COLO668 (cell line): ENCODE measurements around the gene HCN4.
A peak's percentile ranks its signal among the peaks of the same experiment; 100 is the strongest.

ENCODE experiments used
- DNase-seq: peaks from one replicate; lab custom pipeline; 2025; ENCODE audit not compliant: unreplicated experiment; lab: John Stamatoyannopoulos, UW

The HCN4 gene

DNA sequence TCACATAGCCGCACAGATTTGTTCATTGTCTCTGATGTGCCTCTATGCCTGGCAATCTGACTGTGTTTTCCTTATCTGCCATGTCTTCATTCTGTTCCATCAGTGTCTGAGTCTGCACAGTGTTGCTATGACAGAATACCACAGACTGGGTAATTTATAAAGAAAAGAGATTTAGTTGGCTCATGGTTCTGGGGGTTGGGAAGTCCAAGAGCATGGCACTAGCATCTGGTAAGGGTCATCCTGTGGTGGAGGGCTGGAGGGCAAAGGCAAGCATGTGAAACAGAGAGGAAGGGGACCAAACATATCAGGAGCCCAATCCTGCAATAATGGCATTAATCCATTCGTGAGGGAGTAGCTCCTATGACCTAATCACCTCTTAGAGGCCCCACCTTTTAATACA lies 11.9 kb upstream of the HCN4 start:
- DNase-seq, result no peak

DNA sequence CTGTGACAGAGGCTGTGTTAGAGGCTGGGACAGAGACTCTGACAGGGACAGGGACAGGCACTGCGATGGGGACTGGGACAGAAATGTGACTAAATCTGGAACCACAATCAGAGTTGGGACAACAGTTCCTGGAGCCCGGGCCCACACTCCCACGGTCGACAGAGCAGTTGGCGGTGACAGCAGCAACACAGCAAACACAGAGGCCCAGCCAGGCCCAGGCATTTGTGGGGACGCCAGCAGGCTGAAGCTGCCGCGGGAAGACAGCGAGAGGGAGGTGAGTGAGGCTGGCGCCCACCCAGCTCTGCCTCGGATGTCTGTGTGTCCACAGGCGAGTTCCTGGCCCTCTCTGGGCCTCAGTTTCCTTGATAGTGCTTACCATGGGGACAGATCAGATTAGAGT lies 9.3 kb upstream of the HCN4 start:
- no peak for DNase-seq

DNA sequence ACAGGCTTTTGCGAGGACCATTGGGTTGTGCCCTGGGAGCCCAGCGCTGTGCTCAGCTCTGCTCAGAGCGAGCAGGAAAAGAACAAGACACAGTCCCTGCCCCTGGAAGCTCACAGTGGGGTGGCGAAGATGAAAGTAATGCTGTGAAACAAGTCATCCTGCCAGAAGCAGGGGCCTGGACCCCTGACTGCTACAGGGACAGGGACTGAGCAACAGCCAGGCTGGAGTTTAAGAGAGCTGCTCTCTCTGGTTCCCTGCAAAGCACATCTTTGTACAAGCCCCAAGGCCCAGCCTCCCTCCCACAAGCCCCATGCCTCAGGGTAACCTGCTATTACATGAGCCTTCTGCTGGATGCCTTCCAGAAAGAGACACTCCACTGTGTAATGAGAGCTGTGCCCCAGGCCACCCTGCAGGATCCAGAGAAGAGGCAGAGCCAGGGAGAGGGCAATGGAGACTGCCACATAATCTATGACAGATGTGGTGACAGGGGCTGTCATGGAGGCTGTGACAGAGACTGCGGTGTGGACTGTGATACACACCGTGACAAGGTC lies 7.1 kb upstream of the HCN4 start:
- DNase-seq, result peak; percentile 62

DNA sequence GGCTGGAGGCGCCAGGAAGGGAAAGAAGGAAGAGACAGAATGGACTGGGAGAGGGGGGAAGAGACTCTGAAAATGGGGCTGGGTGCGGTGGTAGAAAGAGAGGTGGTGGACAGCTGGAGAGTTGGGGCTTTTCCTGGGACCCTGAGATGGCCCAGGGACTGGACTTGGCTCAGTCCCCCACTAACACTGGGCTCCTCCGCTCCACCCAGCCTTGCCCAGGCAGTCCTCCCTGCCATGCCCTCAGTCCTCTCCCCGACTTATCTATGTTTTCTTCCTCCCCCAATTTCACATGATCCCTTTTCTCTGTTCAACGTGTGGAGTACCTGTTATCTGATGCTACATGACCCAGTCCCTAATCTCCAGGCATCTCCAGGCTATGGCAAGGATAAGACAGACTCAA lies 6.3 kb upstream of the HCN4 start:
- DNase-seq, result no peak

DNA sequence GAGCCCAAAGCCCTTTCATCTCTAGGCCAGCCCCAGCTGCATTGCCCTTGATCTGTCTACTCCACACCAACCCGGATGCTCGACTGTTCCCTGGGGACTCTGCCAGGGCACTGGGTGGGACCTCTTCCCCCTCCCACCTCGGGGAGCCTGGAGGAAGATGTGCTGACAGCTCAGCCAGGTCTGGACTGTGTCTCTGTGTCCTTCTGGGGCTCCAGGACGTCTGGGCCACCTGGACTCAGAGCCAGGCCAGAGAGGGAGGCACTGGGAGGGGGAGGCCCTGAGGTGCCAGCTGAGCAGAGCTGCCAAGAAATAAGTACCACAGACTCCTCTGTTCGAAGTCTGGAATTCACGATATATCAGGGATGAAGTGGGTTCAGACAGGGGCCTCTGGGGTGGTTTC lies 5.8 kb upstream of the HCN4 start:
- DNase-seq, result no peak

DNA sequence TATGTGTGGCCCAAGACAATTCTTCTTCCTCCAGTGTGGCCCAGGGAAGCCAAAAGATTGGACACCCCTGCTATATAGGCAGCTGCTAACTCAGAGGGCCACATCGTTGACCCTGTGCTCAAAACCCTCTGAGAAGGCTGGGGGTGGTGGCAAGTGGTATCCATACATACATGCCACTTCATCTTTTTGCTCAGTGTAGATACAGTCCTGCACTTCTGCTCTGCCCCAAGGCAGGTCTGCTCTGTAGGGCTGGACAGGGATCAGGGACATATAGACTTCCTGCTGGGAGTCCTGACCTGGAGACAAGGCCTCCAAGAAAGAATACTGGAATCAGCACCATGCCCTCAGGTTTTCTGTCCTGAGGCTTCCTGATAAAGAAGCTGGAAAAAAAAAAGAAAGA lies 4.5 kb upstream of the HCN4 start:
- no peak for DNase-seq

DNA sequence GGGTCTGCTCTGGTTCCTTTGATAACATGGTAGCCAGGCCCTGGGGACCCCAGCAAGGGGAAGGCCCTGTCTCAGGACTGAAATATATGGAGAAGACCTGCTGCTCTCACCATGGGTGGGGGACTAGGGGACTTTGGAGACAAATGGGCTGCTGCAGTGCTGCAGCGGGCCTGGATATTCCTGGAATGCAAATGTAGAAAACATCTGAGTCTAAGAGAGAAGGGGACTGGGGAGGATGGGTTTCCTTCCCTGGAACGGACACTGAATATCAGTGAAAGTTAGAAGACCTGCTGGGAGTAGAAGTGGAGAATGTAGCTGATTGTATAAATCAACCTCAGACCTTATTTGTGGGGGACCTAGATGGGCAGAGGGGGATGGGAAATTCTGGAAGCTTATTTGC lies 3.1 kb upstream of the HCN4 start:
- no peak for DNase-seq

DNA sequence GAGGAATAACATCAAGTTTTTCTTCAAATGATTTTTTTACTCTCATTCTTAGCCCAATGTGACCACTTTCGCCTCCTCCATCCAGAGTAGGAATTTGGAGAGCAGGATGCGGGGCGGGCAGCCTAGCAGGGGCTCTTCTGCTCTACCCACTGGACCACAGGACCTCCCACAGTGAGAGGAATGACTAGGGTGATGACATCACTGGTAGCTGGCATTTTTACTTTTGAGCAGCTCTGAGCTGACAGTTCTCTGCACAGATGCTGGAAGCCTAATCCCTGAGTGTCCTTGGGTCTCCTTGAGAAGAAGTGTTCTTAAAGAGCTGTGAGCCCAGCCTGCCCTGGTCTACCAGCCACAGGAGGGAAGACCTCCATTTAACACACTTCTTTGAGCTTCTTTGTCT lies 1.4 kb upstream of the HCN4 start:
- DNase-seq, result no peak

DNA sequence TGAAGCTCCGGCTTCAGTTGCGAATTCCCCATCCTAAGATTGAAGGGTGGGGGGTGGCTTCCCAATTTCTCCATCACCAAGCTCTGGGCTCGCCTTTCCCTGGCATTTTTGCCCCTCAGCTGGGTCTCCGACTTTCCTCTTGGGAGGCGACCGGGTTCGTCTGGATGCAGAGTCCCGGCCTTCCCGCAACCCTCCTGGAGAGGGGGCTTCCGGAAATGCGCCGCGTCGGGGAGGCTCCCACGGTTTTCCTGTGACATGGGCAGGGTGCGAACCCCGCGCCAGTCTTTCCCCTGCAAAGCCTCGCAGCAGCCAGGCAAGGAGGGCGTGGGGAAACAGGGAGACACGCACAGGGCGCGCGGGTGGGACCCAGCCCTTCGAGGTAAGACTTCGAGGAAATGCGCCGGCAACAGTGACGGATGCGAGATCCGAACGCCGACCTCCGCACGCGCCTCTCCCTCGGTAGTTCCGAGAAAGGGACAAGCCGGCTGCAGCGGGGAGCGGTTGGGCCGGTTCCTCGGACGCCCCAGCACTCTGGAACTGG lies 466 bp upstream of the HCN4 start:
- no peak for DNase-seq

DNA sequence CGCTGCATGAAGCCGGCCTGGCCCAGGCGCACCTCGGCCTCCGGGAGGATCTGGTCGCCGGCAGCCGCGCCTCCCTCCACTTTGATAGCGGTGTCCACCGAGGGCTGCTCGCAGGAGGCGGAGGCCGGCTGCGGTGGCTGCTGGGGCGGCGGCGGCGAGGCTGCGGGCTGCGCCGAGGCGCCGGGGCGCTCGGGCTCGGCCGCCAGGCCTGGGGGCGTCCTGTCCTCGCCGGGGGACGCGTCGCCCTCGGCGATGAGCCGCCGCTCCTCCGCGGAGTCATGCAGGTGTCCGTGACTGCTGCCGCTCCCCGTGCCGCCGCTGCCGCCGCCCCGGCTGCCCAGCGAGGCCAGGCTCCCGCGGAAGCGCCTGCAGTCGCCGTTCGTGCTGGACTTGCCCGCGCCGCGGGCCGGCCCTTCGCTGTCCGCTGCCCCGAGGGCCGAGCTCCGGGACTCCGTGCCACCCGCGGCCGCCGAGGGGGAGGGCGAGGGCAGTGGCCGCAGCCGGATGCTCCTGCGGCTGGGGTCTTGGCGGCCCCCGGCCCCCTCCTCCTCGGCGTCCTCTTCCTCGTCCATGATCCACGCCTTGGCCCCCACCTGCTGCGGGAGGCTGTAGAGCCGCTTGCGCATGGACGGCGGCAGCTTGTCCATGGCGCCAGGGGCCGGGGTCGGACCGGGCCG lies 996 bp downstream of the HCN4 start:
- DNase-seq, result peak; percentile 62

DNA sequence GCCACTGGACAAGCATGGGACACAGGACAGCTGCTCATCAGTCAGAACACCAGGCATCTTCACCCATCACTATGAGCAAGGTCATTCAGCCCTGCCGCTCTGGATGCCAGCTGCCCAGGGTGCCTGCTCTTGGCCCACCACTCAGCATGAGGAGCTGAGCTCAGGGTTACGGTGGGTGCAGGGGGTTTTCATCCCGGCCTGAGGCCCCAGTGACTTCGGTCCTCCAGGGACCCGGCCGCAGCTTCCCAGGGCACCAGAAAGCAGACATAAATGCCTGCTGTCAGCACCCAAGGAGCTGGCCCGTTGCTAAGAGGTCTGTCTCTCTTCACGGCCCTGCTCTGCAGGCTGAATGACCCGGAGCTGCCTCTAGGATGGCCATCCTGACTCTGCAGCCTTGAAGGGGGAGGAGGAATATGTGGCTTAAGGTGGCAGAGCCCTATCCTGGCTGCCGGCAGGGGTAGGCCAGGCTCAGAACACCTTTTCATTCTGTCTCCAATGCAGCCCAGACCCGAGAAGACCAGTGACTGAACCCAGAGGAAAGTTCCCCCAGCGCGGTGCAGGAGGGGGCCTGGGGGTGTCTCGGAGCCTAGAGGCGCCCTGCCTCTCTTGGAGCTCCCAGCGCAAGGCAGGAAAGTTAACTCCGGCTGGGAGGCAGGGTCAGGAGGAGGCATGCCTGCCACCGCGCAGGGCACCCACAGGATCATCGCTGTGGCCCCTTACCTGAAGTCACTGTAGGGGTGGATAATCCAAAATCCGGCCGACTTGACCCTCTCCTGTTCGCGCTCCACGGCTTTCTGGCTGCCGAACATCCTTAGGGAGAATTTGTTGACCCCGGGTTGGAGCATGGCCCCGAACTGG lies 1.8 kb downstream of the HCN4 start:
- peak; percentile 38 for DNase-seq

DNA sequence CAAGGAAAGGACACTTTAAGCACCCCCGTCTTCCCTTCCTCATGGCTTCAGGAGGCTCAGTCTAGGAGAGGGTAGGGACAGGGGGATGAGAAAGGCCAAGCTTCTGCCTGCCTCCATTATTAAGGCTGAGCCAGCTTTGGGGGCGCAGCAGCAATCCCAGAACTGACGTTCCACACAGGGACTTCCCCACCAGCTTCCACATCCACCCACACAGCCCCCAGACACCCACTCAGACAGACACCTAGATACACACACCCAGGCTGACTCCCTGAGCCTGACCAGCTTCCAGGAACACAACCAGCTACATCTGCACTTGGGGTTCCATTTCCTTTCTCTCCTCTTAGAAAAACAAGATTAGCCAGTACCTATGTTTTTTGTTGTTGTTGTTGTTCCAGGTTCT lies 4.7 kb downstream of the HCN4 start:
- DNase-seq, result no peak

DNA sequence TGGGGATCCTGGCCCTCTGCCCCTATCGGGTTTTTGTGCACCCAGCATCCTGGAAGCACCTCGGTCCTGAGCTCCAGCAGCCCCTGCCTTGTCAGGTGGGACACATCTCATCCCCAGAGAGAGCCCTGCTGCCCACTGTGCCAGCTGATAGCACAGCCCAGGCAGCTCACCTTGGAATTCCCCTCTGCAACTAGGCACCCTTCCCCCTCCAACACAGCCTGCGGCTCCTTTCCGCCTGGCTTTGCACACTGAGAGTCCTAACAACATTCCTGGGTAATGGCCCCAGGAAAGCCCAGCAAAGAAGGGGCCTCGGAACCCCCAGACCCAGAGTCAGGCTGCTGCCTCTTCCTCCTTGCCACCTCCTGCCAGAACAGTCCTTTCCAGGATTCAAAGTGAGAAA lies 5.9 kb downstream of the HCN4 start:
- peak; percentile 66 for DNase-seq

DNA sequence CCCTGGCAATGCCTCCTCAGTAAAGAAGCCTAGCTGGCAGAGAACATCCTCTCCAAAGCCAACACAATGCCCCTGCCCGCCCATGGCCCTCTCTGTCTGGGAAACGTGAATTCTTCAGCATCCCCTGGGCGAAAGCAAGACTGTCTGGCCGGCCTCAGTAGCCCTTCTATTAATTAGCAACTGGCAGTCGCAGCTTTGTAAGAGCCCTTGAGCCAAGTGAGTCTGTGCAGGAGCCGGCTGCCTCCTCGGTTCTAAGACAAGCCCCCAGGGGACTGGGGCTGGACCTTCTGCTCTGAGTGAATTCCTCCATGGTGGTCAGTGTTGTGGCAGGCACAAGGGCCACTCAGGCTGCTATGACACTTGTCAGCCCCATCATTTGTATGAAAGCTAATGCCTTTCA lies 7.4 kb downstream of the HCN4 start:
- DNase-seq, result no peak

DNA sequence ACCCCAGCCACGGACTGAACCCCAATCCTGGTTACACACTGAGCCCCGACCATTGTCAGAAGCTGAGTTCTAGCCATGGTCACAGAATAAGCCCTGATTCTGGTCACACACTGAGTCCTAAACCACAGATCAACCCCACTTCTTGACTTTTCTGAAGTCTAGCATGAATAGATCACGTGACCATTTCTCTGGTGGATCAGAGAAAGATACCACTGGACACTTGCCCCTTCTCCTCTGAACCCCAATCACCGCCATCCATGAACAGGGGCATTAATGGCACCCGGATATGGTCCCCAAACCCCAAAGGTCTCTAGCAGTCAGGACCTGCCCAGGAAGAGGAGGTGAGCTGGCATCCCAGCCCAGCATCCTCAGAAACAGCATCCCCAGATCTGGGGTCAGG lies 9.1 kb downstream of the HCN4 start:
- no peak for DNase-seq

DNA sequence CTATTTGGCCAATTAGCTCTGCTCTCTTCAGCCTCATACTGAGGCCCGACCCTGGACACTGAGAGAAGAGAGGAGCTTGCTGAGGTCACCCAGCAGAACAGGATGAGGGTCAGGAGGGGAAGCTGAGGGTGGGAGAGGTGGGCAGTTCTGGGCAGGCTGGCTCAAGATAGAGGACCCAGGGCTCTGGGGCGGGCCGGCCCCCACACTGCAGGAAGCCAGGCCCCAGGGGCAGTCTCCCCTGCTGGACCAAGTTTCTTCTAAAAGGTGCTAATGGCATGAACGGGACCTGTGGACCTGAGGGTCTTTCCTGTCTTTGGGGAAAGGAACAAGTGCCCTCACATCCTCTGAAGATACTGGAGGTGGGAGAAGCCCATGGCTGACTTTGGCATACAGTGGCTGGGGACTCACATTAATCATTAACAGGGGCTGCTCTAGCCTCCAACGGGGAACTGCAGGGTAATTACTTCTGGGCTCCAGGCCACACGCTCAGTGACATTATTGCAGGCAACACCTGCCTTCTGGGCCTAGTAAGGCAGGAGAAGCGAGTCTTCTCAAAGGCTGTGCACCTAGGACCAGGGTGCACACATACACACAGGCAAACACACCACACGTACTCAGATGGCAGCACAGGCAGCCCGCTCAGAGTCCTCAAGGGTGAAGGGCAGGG lies 10.6 kb downstream of the HCN4 start:
- DNase-seq, result peak; percentile 85

DNA sequence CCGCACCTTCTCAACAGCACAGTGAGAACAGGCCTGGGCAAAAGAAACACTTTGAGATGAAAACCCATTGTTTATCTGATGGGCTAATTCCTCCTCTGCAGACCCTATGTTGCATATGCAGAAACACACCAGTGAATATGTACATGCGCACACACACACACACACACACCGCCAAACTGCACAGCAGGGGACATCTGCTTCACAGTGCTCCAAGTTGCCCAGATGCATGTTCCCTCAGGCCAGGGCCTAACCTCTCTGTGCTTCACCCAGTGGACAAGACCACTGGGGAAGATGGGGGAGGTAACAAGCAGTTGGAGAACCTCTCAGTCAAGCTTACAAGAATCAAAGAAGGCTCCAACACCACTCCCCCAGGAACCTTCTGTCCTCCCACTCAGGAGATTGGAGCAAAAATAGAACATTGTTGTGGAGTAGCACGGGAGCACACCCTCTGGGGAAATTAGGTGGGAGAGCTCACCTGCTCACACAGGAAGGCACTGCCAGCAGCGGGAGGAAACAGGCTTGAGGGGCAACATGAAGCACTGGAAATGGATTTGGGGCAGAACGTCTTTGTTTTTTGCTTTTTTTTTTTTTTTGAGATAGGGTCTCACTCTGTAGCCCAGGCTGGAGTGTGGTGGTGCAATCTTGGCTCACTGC lies 13.0 kb downstream of the HCN4 start:
- peak; percentile 20 for DNase-seq

DNA sequence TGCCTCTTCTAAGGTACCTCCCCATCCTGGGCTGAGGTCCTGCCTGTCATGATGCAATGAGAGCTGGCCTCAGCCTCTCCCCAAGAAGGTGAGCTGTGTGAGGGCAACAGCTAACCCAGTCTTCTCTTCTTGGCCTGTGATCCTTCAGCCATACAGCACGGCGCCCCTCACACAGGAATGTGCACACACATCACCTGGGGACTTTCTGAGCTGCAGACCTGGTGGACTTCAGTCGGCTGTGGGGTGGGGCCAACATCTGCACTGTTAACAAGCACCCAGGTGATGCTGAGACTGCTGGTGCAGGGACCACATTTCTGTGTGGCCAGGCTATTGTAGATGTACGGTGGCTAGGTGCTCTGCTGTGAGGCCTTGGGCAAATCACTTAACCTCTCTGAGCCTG lies 14.5 kb downstream of the HCN4 start:
- DNase-seq, result no peak

DNA sequence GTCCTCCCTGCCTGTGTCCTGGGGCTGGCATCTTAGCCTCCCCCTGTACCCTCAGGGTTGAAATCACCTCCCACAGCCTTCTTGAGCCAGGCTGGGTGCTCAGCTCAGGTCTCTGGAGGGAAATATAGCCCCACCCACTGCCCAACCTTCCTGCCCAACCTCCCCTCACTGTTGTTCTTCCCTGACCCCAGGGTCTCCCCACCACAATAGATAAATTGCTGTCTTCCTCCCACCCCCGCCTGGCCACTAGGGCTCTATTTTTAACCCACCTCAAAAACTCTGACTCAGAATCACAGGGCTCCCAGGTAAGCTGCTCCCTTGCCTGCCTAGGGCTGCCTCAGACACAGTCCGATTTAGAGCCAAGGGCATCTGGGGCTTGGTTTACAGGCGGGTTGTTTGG lies 15.0 kb downstream of the HCN4 start:
- DNase-seq, result no peak

DNA sequence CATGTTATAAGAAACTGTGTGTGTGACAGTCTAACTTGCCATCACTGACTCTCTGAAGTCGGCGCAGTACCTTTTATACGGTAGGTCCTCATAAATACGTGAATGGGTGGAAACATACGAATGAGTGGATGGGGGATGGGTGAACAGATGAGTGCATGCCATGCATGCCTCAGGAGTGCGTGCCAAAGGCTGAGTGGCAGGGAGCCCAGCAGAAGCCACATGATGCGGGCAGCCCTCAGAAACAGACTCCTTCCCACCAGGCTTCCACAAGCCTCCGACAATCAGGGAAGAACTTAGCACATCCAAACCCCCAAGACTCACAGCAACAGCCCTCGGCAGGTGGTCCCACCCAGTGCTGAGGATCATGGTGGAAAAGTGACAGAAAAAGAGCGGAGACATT lies 16.7 kb downstream of the HCN4 start:
- DNase-seq, result no peak

DNA sequence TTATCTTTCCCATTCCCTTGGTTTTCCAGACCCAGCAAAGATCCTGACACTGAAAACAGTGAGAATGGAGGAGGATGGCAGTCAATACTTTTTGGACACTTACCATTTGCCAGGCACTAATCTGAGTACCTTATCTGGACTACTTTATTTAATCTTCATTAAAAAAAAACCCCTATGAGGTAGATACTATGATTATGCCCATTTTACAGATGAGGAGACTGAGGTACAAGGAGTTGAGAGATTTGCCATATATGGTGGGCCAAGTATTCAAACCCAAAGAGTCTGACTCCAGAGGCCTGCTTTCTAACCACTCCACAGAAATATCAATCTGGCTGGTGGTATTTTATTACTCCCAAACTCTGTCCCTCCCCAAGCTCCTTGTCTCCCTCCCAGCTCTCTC lies 19.6 kb downstream of the HCN4 start:
- DNase-seq, result no peak
